ENCODE data around the gene KCNIP4.

Gene KCNIP4

GRCh38 chr4:21753084-21753760, 195.3 kb downstream of the KCNIP4 start:
- no peak for DNase-seq

- no peak for DNase-seq
Observed at GRCh38 chr4:21752616-21753015, 196.0 kb downstream of the KCNIP4 start.

- no peak for DNase-seq
Observed at GRCh38 chr4:21749924-21750323, 198.6 kb downstream of the KCNIP4 start.

- DNase-seq, result no peak
Observed at GRCh38 chr4:21749412-21749811, 199.2 kb downstream of the KCNIP4 start.

GRCh38 chr4:21744046-21744445, 204.5 kb downstream of the KCNIP4 start:
- DNase-seq, result no peak

GRCh38 chr4:21742326-21742725, 206.2 kb downstream of the KCNIP4 start:
- no peak for DNase-seq

- DNase-seq, result no peak
Observed at GRCh38 chr4:21738821-21739220, 209.8 kb downstream of the KCNIP4 start.

- no peak for DNase-seq
Observed at GRCh38 chr4:21735866-21736265, 212.7 kb downstream of the KCNIP4 start.

- DNase-seq, result no peak
Observed at GRCh38 chr4:21733894-21734630, 214.5 kb downstream of the KCNIP4 start.

- no peak for DNase-seq
Observed at GRCh38 chr4:21728304-21728703, 220.3 kb downstream of the KCNIP4 start.

GRCh38 chr4:21726255-21726815, 222.2 kb downstream of the KCNIP4 start:
- DNase-seq, result no peak

GRCh38 chr4:21722157-21722839, 226.3 kb downstream of the KCNIP4 start:
- no peak for DNase-seq

- no peak for DNase-seq
Observed at GRCh38 chr4:21716531-21716930, 232.0 kb downstream of the KCNIP4 start.

GRCh38 chr4:21710179-21710835, 238.3 kb downstream of the KCNIP4 start:
- no peak for DNase-seq

GRCh38 chr4:21709761-21710160, 238.8 kb downstream of the KCNIP4 start:
- DNase-seq, result no peak

GRCh38 chr4:21709031-21709430, 239.5 kb downstream of the KCNIP4 start:
- no peak for DNase-seq

- no peak for DNase-seq
Observed at GRCh38 chr4:21699446-21699845, 249.1 kb downstream of the KCNIP4 start.

GRCh38 chr4:21697583-21697982, 251.0 kb downstream of the KCNIP4 start:
- no peak for DNase-seq

- DNase-seq, result no peak
Observed at GRCh38 chr4:21695141-21695540, 253.4 kb downstream of the KCNIP4 start.

GRCh38 chr4:21692241-21692640, 256.3 kb downstream of the KCNIP4 start:
- DNase-seq, result no peak

GRCh38 chr4:21688596-21689265, 259.8 kb downstream of the KCNIP4 start:
- no peak for DNase-seq

- no peak for DNase-seq
Observed at GRCh38 chr4:21685911-21686310, 262.7 kb downstream of the KCNIP4 start.
